Stromal cell of bone marrow (primary cell): Measurements from ENCODE around the gene CCDC59.

Experiments
- DNase-seq: peaks from one replicate; pipeline ENCODE4 v3.0.0-alpha.2; 2012; ENCODE audit warnings: low read depth

Gene CCDC59

GRCh38 chr12:82314406-82314892 is 43.7 kb downstream of the CCDC59 start:
- no peak for DNase-seq
